Fibroblast of skin of right quadriceps (primary cell): ENCODE results near the gene IL23R.
"Not testable (repeated sequence)": the region's sequence is repeated elsewhere in the genome, so short reads cannot be mapped to it uniquely, and the experiment has no call there.

Experiments
- DNase-seq: peaks from one replicate; pipeline ENCODE4 v3.0.0-alpha.2; 2013

IL23R gene

DNA sequence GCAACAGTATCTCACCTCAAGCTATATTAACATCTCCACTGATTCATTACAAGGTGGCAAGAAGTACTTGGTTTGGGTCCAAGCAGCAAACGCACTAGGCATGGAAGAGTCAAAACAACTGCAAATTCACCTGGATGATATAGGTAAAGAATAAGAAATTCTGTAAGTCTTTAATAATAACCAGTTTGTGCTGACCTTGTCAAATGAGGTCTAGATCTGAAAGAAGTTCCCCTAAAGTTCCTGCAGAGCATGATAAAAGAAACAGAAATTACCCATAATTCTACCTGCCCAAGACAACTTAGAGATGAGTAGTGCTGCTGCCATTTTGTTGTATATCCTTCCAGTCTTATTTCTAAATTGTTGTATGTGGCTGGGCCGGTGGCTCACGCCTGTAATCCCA is 34.5 kb downstream of the IL23R start:
- DNase-seq: no peak

DNA sequence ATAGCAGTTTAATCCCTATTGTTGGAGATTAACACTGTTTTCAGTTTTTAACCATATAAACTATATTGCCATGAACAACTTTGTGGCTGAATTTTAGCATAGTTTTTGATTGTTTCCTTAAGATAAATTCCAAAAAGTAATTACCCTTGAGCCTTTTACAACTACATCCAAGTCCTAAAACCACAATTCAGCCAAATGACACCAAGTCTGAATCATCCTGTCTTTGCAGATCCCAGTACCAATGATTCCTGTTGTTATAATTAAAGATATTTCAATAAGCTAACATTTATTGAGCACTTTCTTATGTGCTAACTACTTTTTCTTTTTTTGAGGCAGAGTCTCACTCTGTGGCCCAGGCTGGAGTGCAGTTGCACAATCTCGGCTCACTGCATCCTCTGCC is 35.6 kb downstream of the IL23R start:
- DNase-seq: peak; percentile 35

DNA sequence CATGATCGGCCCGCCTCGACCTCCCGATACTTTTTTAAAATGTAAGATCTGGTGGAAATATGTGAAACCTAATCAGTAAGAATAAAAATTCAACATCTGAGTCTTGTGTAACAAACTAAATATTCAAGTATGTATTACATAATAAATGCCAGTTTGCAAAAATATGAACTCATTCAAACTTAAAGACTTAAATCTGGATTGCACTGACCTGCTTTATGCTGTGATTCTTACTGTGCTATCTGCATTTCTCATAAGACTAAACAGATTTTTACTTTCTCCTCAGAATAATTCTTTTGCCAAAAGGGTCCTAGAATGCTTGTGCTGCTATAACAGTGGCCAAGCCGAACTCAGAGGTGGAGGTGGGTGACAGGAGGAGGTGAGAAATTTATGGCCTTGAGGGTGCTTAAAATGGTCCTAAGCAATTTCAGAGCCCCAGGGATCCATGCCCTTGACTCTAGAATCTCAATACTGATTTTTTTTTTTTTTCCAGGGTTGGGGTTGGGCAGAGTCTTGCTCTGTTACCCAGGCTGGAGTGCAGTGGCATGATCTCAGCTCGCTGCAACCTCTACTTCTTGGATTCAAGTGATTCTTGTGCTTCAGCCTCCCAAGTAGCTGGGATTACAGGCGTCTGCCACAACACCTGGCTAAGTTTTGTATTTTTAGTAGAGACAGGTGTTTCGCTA is 38.2 kb downstream of the IL23R start:
- no peak for DNase-seq

DNA sequence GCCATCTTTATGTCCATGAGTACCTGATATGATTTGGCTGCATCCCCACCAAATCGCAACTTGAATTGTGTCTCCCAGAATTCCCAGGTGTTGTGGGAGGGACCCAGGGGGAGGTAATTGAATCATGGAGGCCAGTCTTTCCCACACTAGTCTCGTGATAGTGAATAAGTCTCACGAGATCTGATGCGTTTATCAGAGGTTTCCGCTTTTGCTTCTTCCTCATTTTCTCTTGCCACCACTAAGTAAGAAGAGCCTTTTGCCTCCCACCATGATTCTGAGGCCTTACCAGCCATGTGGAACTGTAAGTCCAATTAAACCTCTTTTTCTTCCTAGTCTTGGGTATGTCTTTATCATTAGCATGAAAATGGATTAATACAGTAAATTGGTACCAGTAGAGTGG is 41.1 kb downstream of the IL23R start:
- not testable (repeated sequence) for DNase-seq

DNA sequence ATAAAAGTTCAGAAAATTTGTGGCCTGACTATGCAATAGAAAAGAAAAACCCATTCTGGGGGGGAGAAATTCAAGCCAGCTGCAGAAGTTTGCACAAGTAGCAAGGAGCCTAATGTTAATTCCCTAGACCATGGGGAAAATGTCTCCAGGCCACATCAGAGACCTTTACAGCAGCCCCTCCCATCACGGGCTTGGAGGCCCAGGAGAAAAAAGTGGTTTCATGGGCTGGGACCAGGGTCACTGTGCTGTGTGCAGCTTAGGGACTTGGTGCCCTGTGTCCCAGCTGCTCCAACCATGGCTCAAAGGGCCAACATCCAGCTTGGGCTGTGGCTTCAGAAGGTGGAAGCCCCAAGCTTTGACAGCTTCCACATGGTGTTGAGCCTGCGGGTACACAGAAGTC is 42.0 kb downstream of the IL23R start:
- no peak for DNase-seq

DNA sequence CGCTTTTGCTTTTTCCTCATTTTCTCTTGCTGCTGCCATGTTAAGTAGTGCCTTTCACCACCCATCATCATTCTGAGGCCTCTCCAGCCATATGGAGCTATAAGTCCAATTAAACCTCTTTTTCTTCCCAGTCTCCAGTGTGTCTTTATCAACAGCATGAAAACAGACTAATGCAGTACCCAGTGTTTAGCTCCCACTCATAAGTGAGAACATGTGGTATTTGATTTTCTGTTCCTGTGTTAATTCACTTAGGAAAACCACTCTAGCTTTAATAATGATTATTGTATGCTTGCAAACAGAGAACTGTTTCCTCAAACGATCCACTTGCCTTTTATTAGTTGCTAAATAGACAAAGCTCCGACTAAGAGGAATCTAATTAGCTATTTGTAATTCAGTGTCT is 43.3 kb downstream of the IL23R start:
- no peak for DNase-seq

DNA sequence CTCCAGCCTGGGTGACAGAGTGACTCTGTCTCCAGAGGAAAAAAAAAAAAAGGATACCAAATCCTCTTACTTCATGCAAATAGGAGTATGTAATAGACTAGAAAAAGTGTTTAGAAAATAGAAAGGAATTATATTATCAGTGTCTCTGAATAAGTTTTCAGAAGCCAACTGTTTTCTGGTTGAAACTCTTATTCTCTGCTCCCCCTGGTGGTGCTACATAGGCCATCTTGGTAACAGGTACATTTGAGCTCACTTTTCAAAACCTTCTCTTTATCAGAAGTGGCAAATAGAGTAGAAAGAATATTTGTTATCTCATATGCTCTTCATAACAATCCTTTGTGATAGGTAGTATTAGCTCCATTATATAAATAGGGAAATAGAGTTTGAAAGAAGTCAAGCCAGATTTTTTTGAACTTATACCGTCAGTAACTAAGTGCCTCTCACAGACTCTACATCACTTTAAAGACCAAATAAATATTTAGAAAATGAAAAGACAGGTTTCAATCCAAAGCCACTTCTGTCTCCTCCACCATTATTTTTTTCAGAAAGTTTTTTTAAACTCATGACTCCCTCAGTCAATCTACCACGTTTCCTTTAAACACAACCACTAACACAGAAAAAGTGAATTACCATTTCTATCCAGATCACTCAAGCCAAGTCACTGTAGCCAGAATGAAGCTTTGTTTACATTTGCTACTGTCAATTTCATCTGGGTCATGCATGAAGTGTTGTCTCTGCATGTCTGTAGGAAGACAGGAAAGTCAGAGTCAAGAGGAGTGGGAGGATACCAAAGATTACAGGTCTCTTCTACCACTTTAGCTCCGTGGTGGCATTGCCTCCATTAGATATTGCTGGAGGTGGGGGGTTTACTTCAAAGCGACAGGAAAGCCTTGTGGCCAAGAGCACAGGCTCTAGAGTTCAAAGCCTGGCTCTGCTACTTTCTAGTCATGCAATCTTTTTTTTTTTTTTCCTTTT is 45.6 kb downstream of the IL23R start:
- DNase-seq: peak; percentile 7

DNA sequence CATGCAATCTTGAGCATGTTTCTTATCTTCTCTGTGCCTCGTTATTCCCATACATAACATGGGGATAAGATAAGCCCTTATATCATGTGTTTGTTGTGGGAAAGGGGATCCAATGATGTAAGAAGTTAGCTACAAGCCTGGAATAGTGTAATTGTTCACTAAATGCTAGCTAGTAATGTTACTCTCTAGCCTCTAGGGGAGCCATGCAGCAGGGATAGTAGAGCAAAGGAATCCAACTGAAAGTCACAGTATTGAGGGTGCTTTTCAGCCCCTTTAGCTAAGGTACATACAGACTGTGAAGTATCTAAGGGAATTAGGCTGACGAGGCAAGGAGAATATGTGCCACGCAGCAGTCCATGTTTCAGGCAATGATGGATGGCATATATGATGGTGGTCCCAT is 46.9 kb downstream of the IL23R start:
- DNase-seq: peak; percentile 5

DNA sequence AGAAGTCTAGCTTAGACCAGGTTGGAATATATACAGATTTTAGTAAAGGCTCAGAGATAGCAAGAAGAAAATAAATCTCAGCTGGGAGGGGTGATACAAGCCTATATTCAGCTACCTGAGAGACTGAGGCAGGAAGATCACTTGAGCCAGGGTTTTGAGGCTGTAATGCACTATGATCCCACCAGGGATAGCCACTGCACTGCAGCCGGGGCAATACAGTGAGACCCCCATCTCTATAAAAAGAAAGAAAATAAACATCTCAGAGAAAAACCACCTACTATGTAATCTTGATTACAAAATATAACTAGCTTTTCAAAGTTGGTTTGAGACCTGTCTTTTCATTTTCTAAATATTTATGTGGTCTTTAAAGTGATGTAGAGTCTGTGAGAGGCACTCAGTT is 47.7 kb downstream of the IL23R start:
- DNase-seq: no peak

DNA sequence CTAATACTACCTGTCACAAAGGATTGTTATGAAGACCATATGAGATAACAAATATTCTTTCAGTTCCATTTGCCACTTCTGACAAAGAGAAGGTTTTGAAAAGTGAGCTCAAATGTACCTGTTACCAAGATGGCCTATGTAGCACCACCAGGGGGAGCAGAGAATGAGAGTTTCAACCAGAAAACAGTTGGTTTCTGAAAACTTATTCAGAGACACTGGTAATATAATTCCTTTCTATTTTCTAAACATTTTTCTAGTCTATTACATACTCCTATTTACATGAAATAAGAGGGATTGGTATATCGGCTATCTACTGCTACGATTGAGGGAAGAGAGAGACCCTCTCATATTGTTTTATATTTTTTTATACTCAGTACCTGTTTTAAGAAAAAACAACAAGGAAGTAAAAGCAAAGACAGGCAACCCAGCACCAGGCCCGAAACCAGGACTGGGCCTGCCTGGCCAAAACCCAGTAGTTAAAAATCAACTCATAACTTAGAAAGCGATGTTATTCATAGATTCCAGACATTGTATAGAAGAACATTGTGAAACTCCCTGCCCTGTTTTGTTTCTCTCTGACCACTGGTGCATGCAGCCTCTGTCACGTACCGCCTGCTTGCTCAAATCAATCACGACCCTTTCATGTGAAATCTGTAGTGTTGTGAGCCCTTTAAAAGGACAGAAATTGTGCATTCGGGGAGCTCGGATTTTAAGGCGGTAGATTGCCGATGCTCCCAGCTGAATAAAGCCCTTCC is 48.3 kb downstream of the IL23R start:
- no peak for DNase-seq

DNA sequence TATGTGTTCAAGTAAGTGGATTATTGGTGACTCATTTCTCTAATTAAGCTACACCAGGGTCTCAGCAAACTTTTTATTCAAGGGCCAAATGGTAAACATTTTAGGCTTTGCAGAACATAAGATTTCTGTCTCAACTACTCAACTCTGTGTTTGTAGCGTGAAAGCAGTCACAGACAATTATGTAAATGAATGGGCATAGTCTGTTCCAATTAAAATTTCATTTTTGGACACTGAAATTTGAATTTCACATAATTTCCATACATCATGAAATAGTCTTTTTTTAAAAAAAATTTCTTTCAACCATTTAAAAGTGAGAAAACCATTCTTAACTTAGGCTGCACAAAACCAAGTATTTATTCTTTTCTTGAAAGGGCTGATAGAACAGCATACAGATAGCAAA is 50.1 kb downstream of the IL23R start:
- DNase-seq: no peak

DNA sequence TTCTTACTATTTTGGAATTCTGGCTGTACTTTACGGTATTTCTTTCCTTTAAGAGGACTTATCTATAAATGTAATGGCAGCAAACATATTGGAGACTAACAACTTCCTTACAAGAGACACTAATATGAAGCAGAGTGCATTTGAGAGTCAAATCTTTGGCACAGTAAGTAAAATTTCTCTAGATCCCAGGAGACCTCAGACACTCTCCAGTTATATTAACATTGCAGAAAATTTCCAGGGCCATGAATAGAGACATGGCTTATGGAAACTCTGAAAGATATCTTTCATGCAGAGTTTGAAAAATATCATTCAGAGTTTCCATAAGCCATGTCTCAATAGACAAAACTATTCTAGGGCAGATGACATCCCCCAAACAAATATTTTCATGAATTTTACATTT is 51.2 kb downstream of the IL23R start:
- DNase-seq: no peak

DNA sequence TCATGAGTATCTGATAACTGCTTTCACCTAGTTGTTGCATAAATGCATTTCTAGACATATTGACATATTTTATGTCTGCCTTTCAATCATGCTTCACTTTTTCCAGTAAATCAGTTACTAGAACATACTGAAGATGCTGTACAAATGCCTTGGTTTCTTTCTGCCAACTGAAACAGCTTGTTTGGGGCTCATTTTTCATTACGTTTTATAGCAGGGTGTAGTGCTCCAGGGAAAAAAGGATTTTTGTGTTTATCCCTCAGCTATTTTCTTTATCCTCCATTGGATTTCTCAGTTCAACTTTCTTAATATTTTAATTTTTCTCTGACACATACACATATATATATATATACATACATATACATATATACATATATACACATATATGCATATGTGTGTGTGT is 51.7 kb downstream of the IL23R start:
- no peak for DNase-seq

DNA sequence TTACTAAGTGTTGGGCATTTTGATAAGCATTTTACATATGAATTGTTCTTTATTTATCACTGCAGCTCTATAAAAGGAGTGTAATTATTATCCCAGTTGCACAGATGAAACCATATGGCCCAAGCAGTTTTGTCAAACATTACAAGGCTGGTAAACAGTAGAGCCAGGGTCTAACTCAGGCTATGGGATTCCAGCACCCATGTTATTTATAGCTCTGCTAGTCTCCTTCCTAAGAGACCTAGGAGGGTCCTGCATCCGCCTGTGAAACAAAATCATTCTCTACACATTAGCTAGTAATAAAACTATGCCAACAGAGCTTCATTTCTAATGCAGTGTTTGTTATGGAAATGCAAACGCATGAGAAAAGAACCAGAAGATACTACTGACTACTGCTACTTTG is 58.6 kb downstream of the IL23R start:
- DNase-seq: no peak

DNA sequence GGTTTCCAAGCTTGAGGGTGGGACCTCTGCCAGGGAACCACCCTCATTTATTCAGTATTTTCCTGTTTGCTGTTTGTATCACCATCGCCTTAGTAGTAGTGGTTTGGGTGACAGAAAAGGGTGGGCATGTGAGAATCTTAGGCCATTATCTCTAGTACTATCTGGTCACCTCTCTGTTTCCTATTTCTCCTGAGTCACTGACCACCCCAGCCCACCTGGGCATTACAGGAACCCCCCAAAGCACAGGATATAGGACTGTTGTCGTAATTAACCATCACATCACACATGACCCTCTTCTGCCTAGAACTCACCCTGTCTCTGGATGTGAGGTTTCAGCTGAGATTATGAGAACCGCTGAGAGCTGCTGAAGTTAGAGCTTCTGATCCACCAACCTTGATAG is 60.4 kb downstream of the IL23R start:
- no peak for DNase-seq

DNA sequence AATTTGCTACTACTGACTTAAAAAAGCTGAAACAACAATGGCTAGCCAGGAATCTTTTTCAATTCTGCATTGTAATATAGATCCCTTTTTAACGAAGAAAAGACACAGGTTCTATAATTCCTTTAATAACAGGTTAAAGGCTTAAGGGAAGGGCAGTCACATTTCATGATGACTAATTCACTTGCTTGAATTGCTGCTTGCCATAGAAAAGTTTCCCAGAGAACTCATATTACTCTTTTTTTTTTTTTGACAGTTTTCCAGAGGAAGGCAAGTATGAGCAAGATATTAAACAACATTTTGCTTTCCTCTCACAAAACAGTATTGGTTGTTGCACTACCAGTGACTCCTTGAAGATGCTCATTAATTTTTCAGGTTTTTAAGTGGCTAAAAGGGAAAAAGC is 60.9 kb downstream of the IL23R start:
- no peak for DNase-seq

DNA sequence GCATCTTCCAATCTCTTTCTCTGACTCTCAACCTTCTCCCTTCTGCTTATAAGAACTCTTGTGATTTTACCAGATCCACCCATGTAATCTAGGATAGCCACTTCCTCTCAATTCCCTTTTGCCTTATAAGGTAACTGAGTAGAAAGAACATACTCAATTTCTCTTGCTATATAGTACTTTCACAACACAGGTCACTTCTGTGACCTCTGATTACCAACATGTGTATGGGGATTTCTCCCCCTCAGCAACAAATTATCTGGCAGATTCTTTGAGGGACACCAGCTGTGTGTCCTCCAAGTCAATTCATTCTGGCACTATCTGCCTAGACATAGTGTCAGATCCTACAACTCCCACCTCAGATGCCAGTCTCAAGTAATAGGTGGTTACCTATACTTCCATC is 62.5 kb downstream of the IL23R start:
- no peak for DNase-seq

DNA sequence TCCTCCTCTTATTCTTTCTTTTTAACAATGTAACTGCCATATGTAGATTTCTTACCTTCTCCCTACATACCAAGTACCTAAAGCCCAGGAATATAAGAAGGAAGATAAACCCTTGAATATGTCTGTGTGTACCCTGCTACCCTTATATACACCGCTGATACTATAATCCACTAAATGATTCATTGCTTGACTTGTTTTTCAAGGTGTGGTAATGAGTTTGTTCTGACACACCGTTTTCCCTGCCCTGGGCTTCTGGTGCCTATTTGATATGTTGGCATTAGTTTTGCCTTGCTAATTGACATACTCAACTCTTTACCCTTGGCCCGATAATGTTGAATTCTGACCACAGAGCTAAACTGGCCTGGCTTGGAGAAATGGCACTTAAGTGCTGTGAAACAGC is 64.3 kb downstream of the IL23R start:
- no peak for DNase-seq

DNA sequence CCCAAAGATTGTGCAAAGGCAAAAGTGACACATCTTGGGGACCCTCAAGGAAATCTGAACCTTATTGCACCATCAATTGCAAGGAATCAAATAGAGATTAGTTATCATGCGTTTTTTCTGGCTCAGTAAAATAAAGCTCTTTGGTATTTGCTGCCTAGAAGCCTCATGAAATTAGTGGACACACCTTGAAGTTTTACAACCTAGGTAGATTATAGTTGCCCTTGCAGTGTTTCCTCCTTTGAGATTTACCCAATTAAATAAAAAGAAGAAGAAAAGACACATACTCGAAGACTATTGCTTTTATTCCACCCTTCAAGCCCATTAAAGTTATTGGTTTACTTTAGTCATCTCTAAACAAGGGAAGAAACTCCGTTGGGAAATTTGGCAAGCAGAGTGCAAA is 70.0 kb downstream of the IL23R start:
- no peak for DNase-seq

DNA sequence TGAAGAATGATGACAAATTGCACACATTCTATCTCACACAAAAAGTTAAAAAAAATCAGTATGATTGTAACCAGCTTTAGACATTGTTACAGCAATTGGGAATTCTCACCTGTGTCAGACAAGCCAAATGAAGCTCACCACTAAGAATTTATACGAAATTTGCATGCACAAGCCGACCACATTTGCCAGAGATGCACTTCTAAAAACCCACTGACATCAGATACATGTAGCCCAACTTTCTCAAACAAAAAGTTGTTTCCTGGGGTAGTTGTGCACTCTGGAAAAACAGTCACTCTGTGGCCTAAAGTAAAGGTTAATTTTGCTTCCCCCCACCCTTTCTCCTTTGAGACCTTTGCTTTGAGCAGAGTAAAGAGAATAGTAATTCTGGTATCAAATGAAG is 73.5 kb downstream of the IL23R start:
- no peak for DNase-seq

DNA sequence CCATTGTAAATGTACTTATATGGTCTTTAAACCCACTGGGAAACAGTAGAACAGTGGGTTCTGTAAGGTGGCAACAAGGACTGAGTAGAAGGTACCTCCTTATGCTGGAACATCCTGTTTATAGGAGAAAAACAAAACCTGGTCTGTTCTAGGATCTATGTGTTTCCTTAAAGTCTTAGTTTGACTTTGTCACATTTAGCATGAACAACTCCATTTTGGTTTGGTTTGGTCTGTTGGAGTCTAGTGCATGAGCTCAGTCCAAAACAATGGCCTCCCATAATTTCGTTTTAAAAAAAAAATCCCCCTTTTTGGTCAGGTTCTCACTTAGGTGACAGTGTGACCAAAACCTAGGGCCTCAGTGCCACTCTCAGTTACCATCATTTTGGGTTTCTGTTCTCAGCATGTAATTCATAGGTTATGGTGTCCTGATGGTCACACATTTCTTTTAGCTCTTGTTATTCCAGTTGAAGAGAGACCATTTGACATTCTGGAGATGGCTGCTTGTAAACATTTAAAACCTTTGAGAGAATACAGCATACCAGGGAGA is 75.0 kb downstream of the IL23R start:
- no peak for DNase-seq

DNA sequence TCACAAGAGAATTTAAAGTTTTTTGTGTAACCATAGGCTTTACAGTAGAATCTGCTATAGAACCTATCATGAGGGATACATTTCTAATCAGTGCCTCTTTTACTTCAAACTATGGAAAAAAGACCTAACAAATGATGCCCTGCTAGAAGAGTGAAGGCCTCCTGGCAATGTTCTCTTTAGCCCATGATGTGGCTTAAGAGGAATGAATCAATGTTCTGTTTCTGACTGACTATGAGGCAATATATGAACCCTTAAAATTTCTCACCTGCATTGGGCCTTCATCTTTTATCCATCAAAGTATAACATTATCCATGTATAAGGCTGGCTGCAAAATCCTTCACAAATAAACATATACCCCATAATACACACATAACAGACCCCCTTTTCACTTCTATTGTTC is 75.8 kb downstream of the IL23R start:
- DNase-seq: no peak

DNA sequence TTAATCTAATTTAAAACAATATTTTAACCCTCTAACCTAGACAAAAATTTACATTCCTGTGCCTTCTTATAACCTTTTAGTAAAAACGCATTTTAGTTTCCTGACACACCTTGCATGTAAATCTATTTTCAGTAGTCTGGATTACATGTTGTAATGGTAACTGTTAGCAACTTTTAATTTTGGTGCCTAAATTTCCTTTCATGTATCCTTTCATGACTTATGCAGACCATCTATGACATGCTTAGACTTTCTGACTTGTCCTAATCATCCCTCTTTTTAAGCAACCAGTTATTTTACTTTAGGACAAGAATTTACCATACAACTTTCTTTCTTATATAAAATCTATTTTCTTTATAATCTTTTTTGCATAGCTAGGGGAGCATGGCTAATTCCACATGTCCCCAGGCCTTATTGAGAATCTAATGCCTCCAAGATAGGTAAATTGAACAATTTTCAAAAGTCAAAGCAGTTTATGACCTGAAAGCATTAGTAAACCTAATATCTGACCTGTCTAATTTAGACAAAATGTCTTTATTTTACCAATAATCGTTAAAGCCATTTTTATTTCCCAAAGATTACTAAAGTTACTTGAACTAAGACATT is 83.9 kb downstream of the IL23R start:
- DNase-seq: peak; percentile 2
